Measurements from ENCODE around the gene PRSS27.
"Not testable (repeated sequence)": the region's sequence is repeated elsewhere in the genome, so short reads cannot be mapped to it uniquely, and the experiment has no call there.

PRSS27 gene

DNA sequence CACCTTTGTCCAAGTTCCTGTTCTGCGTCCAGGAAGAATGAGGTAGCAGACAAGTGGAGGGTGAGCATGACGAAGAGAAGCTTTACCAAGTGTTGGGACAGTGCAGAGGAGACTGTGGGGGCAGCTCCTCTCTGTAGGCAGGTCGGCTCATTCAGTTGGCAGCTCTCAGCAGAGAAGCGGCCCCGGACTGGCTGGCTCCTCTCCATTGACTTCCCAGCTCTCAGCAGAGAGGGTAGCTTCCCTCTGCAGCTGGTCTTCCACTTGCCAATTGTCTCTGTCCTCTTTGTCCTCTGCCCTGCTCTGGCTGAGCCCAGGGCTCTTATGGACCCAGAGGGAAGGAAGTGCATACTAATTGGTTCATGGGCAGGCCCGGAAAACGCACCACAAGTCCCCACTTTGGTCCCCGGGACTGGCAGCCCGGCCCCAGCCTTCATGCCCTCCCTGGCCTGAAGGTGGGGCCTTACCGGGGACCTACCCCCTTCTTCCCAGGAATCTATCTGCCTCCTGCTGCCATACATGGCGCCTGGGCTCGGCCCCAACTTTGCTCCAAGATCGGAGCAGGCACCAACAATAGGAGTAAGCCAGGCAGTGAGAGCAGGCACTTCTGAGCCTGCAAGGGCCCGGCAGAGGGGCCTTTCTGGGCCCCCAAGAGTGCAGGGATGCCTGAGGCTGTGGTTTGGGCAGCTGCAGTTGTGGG lies 27.6 kb downstream of the PRSS27 start:
- DNase-seq = no peak

DNA sequence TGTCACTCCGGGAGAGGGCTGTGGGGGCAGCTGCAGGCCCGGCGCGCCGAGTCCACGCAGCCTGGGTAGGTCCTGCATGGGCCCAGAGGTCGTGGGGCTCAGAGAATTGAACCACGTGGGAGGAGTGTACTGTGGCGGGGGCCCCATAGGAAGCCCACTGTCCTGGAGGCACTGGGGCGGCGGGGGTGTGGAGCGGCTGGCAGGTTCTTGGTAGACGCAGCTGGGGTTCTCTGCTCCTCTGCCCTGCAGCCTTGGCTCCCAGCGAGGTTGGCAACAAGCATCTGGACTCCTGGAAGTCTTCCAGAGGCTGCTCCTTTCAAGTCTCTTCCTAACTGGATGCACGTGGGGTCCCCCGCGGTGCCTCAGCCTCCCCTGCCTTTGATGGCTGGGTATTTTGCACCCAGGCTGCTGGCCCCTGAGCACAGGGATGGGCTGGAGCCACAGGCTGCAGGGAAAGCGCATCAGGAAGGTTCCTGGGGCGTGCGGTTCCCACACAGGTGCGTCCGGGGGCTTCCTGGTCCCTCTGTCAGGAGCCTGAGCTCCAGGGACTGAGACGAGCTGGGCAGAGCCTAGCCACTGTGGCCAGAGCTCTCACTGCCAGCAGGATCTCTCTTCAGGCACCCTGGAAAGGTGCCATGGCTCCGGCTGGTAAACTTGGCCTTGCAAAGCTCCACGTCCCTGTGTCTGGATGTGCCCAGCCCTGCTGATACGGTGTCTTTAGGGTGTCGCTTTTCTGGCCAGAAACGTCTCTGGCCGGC lies 28.4 kb downstream of the PRSS27 start:
- DNase-seq = no peak

DNA sequence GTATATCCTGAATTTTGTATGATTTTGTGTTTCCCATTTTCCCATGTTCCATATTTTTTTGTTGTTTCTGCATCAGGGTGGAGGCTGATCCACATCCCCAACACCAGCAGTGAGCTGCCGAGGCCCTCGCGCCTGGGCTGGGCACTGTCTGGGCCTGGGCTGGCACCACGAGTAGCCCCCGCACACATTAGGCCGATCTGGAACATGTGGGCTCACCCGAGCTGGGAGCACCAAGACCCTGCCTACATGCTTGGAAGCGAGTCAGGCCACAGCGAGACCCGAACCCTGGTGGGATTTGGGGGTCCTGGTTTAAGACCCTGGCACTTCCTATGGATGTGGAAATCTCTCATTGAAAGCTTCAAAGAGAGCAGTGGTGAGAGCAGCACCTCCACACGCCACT lies 29.2 kb downstream of the PRSS27 start:
- no peak for DNase-seq

DNA sequence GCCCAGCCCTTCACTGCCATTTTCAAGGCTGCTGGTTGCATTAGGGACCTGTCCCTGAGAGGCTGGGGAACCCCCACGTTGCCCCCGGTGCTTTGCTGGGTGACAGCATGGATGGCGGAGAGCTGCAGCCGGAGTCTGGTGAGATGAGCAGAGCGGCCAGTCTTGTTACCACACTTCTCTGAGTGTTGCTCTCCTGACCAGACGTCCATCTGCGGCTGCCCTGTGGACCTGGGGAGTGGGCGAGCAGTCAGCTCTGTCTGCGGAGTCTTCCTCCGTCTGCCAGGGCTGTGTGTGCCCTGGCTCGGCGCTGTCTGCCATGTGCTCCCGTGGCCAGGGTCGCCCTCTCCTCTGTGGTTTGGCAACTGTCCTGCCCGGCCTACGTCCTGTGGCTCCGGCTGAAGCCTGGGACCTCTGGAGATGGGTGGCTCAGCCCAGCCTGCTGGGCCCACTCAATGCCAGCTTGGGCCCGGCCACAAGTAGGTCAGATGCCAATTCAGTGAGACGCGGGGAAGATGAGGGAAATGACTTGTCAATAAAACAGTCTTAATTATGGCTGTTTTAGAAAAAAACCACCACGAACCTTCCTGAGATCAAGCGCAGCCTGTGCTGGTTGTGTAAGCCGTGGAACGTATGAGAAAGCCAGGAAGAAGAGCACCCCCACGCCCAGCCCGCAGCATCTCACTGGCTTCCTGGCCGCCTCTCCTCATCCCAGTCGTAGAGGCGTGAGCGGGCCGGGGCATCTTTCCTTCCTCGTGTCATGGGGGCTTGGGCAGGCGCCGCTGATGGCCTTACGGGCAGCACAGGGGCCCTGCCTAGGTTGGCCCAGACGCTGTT lies 29.8 kb downstream of the PRSS27 start:
- DNase-seq = no peak

DNA sequence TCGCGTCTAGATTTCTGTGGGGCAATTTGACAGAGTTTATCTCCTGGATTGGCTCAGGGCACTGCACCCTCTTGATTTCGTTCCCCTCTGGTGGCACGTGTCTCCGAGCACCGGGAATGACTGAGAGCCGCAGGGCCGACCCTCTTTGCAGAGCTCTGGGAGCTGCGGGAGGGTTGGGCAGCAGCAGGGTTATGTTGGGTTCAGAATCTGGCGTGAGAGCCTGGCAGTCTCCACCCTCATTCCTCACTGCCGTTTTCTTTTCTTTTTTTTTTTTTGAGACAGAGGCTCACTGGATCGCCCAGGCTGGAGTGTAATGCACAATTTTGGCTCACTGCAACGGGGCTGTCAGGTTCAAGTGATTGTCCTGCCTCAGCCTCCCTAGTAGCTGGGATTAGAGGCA lies 30.6 kb downstream of the PRSS27 start:
- DNase-seq = not testable (repeated sequence)

DNA sequence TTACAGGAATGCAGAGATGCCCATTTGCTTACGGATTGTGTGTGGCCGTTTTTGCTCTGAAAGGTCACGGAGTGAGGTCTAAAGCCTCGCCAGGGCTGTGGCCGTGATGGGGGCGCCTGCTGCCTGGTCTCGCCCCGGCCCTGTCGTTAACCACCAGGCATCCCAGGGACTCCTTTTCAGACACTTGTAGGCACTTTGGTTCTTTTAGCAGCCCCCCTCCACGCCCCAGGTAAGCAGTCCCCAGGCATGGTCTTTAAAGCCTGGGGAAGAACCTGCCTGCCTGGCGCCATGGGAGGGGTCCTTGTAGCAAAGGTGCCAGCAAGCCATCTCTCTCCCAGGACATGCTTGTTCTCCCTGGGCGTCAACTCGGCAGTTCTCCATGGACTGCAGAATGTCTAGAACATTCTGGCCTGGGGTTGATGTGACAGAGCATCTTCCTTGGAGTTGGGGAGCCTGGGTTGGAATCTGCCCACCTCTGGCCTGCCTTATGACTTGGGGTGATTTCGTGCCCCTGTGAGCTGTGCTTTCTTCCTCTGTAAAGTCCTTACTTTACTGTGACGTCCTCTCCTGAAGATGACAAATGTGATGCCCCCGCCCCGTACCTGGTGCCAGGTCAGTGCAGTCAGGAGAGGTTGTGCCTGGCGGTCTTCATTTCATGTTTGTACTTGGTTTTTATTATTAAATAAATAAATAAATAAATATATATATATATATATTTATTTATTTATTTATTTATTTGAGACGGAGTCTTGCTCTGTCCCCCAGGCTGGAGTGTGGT lies 32.3 kb downstream of the PRSS27 start:
- DNase-seq = no peak

DNA sequence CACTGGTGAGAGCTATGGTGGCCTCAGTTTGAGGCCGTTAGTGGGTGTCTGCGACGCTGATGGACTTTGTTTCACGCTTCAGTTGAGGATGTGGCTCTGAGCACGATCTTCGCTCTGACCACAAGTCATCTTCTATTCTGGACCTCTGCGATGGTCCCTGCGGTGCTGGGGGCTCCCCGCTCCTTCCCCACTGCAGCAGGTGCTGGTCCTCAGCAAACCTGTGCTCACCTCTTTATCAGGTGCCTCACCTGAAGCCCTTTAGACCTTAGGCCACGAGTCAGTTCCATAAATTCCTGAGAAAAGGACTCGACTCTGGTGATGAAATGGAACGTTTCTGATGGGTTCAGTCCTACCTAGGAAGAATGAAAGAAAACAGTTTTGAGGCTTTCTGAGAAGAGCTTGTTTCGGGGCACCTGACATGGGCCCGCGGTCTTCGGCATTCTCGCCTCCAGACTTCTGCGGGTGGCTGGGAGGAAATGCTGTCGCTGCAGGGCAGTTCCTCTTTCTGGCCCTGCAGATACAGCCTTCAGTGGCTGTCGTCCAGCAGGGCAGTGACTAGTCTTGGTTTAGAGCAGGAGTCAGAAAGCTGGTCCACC lies 33.0 kb downstream of the PRSS27 start:
- DNase-seq = peak; percentile 20

DNA sequence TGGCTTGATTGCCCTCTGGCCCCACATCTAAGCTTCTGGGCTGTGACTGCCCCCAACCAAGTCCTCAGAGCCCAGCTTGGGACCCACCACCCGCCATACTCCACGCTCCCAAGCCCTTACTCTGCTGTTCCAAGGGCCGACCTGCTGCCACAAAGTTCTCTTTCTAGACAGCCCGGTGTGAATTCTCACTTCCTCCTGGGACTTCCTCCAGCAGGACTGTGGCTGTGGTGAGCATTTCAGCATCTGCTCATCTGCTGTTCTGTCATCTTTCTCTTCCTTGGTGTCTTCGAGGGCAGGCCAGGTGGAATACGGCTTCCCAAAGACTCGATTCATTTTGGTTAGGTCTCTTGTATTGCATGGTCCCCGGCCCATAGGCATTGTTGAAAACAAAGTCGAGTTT lies 33.9 kb downstream of the PRSS27 start:
- not testable (repeated sequence) for DNase-seq

DNA sequence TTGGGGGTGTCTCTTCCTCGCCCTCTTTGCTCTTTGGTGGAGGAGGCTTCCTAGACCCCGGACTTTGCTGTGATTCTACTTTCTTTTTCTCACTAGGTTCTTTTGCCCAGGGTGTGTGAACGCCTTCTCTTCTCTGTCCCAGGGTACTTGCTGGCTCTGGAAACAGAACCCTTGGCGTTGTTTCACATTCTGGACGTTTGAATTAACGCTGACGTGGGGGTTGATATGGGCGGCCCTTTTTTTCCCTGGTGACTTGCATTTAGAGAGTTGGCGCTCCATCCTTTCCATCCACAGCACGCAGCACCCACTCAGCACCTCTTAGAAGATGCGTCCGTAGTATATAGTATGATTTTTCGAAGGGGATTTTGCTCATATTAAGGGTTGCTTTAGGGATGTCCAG lies 37.0 kb downstream of the PRSS27 start:
- not testable (repeated sequence) for DNase-seq

DNA sequence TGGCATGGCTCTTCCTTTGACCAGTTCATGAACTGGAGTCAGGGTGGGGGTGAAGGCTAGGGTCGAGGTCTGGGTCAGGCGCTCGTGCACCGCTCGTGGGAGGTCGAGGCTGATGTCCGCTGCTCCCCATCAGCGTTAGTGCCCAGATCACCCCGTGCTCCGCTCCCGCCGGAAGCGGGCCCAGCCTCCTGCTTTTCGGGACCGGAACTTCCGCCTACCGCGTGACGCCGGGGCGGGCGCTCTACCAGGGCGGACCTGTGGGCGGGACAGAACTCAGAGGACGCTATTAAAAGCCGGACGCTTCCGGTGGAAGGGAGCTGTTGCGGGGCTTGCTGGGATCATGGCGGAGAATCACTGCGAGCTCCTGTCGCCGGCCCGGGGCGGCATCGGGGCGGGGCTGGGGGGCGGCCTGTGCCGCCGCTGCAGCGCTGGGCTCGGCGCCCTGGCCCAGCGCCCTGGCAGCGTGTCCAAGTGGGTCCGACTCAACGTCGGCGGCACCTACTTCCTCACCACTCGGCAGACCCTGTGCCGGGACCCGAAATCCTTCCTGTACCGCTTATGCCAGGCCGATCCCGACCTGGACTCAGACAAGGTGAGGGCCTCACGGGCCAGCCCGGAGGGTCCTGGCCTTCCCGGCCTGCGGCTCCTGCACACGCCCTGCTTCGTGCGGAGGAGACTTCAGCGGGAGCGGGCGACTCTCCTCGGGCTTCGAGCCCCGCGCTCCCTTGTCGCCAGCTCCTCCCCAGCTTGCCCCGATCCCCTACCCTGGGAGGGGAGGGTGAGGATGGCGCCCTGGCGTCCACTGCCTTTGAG lies 37.6 kb downstream of the PRSS27 start, which contains the start of gene KCTD5:
TSS of gene KCTD5 (plus strand) at position 315 of the 813 bp plus-strand sequence. CDS start at position 341, 26 bp downstream.
- peak; percentile 99 for DNase-seq

DNA sequence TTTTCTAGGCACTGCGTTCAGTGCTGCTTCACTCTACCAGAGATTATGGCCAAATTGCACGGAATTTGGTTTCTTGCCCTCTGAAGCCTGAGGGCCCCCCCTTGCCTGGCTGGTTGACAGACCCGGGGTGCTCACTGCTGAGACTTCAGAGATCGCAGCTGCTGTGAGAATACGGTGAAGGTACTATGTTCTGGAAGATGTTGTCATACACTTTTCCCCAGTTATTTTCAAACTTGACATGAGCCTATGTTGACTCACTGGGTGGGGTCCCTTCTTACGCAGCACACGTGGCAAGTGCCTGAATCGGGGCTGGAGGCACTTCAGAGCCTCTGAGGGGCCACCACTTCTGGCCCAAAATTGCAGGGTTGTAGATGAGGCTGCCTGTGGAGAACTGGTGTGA lies 39.7 kb downstream of the PRSS27 start:
- not testable (repeated sequence) for DNase-seq

DNA sequence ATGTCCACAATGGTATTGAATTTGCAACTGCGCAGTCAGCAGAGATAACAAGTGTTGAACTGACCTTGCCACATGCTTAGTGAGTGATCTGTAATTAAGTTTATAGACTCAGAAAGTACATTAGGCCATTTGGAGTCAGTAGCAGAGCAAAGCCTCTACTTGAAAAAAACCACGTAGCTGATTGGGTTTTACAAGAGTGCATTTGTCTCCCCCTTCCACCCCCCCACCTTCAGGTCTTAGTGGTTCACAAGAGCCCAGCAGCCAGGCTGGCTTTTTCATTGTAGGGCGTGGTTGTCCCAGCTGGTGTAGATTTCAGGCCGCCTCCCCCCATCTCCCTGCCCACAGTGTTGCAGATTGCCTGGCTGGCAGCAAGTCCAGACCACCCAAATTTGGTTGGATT lies 40.1 kb downstream of the PRSS27 start:
- DNase-seq = not testable (repeated sequence)

DNA sequence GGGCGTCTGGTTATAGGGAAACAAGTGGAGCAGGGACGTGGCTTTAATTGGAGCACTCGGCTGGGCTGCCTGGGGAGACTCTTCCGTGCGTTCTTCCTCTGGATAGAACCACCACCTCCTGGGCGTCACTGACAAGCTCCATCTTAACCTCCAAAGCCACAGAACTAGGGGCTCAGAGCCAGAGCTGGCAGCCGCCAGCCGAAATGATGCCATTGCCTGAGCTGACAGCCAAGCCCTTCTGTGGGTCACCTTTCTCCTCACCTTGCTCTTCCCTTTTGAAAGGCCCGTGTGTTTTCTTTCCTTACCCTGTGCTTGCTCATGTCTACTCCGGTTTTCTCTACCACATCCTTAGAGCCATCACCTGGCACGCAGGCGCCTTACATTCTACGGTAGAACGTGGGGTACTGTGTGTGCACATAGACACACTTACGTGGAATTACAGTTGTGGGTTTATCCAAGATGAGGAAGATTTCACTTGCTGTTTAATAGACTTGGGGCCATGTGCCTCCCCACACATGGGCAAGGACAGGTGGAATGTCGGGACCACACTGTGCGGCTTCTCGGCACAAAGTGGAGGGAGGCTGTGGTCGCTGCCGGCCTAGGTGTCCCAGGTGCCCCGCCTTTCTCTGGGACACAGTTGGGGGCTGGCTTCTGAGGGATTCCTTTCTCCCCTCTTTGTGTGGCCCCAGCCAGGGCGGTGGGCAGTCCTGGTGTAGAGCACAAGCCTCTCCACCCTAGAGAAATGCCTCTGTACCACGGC lies 41.6 kb downstream of the PRSS27 start:
- DNase-seq = not testable (repeated sequence)

DNA sequence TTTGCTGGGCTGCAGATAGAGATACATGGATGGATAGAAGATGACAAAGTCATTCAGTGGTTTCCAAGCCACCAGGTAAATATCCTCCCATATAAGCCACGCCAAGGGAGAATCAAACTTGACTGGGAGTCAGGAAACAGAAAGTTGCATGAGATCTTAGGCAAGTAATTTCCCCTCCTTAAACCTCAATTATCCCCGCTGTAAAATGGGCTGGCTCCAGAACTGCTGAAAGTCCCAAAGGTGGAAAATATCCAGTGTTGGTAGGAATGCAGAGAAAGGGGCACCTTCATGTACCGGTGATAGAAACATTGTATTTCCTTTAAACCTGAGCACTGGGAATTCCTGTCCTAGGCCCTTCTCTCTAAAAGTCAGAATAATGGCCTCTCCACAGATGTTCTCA lies 43.1 kb downstream of the PRSS27 start:
- DNase-seq = not testable (repeated sequence)

DNA sequence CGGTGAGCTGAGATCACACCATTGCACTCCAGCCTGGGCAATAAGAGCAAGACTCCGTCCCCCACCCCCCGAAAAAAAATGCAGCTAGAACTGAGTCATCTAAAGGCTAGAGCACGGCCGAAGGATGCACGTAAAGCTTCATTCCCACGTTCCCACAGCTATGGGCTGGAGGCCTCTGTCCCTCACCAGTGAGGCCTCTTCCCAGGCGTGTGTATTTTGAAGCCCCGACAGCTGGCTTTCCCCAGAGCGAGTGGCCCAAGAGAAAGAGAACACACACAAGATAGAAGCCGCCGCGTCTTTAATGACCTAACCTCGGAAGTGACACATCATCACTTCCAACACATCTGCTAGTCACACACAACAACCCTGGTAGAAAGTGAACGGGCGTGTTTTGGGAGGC lies 44.3 kb downstream of the PRSS27 start:
- no peak for DNase-seq

DNA sequence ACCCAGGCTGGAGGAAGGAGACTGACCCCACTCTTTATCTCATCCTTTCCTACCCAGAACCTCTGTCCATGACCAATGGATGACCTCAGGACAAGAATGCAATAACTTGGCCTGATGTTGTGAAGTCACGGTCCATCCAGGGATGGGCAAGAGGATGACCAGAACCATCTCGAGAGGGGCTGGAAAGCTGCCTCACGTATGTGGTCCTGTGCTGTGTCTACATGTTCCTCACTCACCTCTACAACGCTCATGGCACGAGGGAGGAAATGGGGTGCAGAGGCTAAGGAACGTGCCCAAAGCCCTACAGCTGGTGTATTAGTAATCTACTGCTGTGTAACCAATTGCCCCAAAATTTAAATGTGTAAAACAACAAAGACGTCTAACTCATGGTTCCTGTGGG lies 45.0 kb downstream of the PRSS27 start:
- no peak for DNase-seq

DNA sequence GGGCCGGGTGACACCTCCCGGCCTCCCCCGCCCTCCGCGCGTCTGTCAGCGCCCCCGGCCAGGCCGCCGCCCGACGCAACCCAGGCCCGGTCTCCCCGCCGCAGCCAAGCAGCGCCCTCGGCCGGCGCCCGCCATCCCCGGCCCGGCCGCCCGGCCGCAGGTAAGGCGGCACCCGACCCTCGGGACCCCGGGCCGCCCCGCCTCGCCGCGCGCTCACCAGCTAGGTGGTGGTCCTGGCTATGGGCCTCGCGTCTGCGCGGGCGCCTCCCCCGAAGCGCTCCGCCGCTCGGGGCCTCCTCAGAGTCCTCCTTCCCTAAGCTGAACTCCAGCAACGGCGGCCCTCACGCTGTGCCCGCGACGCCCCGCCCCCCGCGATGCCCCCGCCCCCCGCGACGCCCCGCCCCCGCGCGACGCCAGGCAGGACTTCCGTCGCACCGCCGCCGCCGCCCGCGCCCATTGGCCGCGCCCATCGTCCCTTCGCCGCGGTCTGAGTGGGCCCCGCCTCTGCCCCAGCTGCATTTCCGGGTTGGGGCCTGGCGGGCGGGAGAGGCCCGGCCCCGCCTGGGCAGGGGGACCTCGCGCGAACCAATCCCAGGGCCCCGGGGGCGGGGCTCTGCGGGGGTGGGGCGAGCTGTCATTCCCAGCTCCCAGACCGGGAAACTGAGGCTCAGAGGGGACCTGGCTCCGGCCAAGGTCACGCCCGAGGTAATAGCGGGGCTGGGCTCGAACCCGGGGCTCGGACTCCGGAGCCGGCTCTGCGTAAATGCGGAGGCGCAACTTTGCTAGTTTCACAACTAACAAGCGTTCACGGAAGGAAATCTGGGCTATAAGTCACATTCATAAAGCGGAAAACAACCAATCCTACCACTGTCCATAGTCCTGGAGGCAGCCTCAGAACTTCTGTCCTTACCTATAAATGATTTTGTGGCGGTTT lies 46.7 kb downstream of the PRSS27 start:
- DNase-seq = peak; percentile 95

DNA sequence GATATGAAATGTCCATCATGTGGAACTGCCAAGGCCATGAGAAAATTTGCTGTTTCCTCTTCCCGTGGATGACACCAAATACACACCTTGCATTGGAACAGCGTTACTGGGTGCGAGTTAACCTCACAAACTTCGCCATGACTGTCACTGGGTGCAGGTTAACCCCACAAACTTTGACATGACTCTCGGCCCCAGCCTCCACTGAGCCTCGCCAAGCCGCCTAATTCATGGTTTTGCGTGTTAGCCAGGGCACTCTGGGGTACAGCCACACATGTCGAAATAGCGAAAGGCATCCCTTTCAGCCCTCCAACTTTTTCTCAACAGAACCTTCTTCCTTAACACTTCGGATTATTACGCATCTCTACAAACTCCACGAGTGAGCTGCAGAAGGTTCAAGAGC lies 48.3 kb downstream of the PRSS27 start:
- DNase-seq = no peak

DNA sequence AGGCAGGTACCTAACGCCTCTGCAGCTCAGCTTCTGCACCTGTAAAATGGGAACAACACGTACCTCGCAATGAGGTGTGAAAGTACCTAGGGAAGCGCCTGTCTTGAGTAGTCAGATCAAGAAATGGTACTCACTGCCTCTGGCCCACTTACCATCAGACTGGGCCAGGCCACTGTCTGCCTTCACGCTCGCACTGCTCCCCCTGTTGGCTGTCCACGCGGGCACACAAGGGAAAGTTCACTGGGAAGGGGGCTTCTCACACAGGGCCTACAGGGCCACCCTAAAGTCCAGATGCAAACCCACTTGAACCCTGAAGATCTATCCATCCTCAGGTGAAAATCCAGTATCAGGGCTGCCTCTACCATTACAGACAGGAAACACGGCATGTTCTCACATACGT lies 48.8 kb downstream of the PRSS27 start:
- peak; percentile 31 for DNase-seq
